Cardiac septum (tissue), 1 donor: Measurements from ENCODE around the gene XYLB. TPM values are rescaled to one million over a fixed set of nuclear protein-coding genes. Genes with fewer than 3 reads are reported as not detected.

Source experiments
- DNase-seq: peaks from one replicate; pipeline ENCODE4 v3.0.0-alpha.2; 2020; ENCODE audit warnings: low spot score
- intact Hi-C: fragments of 100-400 bp; cut with DNase I; formaldehyde crosslinking; loops from one replicate; pipeline ENCODE4 v1.14.0; 2022
- total RNA-seq: library from RNA; stranded (reverse); fragmentation: NEBNext Ultra II Directional; extraction: Animal tissue kit (Norgen Biotek cat#: 25700); gene quantifications from one replicate; pipeline ENCODE4 v1.2.1, GENCODE V29; 2021
- donor health status: DM: no; HTN: no; CAD: no.

The XYLB gene
- total RNA-seq, 1 donor from 2014 or later: 0.46 TPM

DNA sequence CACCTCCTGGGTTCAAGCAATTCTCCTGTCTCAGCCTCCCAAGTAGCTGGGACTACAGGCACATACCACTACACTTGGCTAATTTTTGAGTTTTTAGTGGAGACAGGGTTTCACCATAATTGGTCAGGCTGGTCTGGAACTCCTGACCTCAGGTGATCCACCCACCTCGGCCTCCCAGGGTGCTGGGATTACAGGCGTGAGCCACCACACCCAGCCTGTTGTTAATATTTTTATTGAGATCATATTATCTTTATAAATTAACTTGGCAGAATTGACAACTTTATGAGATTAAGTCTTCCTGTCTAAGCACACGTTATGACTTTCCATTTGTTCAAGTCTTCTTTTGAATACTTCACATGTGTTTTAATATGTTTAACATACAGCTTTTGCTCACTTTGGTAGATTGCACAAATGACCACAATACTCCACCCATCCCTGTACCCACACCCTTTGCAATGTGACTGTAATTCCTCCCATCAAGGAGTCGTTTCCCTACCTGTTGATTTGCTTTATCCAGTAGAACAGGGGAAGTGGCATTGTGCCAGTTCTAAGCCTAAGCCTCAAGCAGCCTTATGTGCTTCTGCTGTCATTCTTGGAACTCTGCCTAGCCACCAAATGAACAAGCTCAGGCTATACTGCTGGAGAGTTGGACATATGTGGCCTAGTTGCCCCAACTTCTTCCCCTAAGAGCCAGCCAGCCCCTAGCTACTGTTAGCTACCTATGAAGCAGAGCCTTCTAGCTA lies 8.2 kb downstream of the XYLB start:
- intact Hi-C loops: no loop called here
- DNase-seq: no peak

DNA sequence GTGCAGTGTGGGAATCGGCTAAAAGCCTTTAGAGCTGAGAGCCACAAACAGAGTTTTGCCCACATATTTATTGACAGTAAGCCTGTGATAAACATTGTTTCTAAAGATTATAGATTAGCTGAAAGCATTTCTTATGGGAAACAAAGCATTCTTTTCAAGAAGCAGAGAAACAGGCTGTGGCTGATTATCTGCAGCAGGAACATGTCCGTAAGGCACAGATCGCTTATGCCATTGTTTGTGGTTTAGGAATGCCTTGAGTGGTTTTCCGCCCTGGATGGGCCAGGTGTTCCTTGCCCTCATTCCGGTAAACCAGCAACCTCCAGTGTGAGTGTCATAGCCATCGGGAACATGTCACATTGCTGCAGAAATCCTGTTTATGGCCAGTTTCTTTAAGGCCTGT lies 12.5 kb downstream of the XYLB start:
- no peak for DNase-seq
- intact Hi-C loops: no loop called here

DNA sequence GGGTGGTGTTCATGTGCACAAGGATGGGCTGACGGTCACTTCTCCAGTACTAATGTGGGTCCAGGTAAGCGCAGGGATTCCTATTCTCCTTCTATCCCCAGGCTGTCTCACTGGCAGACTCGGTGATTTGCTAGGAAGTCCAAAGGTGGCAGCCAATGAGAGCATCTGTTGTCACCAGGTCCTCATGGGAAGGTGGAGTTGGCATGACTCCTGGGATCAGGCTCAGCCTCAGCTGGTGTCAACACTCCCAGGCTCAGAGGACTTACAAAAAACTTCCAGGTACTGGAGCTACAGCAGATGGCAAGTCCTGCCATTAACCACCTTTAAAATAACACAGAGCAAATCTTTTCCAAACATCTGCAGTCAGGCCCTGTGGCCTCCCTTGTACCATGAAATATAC lies 13.8 kb downstream of the XYLB start:
- DNase-seq: no peak
- intact Hi-C loops: no loop called here

DNA sequence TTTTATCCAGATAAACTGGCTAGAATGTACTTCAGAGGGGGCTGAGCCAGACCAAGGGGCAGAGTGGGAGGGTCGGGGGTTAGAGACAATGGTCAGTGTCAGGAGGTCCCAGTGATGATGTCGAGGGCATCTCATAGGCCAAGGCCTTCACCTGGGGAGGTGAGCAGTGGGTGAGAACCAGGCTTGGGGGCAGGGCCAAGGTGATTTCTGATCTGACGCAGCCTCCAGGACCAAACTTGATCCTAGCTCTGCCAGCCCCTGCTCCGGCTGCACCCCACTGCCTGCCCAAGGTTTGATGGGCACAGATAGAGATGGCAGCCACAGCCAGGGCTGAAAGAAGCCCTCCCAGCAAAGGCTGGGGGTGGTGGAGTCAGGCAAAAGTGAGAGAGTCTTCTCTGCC lies 14.9 kb downstream of the XYLB start:
- intact Hi-C loops: no loop called here
- no peak for DNase-seq

DNA sequence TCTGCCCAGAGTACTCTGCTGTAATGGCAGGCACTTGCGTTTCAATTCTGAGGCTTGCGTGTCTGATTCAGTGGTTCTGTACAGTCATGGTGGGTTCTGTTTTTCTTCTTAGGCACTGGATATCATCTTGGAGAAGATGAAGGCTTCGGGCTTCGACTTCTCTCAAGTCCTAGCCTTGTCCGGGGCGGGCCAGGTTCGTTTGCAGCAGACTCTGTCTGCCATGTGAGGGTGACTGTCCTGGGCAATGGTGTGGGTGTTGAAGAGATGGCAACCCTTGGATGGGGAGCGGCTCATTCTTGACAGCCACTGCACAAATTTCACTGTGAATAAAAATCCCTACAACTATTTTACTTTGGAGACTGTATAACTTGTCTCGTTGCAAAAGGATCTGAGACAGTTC lies 16.2 kb downstream of the XYLB start:
- DNase-seq: no peak
- intact Hi-C loops: no loop called here

DNA sequence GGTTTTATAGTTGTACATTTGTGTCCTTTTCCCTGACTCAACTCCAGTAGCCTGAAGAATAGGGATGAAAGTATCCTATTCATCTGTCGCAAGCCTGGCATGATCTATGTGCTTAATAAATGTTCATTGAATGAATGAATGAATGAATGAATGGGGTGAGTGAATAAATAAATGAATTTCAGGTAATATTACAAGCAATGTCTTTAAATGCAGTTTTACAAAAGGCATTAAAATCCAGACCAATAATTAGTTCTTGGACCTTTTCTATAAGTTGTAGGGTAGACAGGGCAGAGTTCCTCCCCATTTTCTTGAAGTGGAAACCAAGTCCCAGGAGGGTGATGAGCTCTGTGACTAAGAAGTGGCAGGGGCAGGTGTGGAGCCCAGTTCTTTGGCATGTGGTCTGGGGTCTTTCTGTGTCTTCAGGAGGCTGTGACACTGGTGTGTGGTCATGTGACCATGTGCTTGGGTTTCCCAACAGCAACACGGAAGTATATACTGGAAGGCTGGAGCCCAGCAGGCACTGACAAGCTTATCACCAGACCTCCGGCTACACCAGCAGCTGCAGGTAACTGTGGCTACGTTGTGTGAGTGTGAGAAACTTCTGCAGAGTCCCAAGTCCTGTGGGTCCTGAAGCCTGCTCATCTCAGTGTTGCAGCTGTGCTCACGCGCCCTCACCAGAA lies 18.3 kb downstream of the XYLB start:
- DNase-seq: no peak
- intact Hi-C loops: no loop called here

DNA sequence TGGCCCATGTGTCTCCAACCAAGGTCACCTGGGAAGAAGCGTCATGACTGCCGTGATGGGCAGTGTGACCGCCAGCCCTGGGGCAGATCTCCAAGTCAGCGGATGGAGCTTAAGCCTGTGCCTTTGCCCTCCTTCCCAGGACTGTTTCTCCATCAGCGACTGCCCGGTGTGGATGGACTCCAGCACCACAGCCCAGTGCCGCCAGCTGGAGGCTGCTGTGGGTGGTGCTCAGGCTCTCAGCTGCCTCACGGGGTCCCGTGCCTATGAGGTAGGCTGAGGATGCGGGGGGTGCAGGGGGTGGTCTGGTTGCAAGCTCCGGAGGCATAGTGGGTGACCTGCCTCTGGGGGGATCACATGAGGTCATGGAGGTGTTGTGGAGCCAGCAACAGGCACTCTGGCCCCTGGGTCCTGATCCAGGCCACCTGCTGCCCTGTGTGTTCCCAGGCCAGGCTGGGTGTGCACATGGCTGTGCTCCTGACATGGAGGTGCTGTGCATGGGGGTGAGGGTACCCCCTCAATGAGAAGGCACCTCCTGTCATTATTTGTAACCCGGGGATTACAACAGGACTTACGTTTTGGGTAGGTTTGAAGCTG lies 19.0 kb downstream of the XYLB start:
- DNase-seq: no peak
- intact Hi-C loops: no loop called here

DNA sequence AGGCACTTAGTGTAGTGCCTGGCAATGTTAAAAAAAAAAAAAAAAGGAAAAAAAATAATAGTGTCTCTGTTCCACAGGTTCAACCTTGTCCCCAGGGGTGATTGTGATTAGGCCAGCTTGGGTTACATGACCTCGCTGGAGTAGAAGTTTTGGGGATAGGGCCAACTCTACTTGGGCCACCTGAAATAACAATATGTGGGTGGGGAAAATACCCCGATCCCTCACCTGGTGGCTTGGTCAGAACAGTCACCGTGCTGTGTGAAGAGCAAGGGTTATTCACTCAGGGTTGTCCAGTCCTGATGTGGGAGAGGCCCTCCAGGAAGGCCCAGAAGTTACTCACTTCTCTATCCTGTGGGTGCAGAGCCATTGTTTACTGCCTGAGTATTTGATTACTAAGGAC lies 19.5 kb downstream of the XYLB start:
- no peak for DNase-seq
- intact Hi-C loops: no loop called here

DNA sequence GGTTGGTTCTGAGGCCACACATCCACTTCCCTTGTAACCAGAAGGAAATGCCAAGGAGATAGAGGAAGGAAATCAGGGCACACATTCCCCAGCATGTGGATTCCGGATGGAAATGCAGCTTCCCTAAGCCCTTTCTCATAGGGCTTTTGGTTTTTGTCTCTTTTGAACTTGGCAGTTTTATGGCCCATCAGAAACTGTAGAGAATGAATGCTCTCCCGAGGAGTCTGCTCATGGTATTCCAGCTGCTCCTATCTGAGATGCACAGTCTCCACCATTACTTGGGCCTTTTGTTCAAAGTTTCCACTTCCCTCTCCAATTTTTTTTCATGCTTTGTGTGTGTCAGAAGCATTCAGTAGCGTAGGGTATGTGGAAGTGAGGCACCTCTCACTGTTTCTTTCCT lies 21.2 kb downstream of the XYLB start:
- intact Hi-C loops: no loop called here
- no peak for DNase-seq

DNA sequence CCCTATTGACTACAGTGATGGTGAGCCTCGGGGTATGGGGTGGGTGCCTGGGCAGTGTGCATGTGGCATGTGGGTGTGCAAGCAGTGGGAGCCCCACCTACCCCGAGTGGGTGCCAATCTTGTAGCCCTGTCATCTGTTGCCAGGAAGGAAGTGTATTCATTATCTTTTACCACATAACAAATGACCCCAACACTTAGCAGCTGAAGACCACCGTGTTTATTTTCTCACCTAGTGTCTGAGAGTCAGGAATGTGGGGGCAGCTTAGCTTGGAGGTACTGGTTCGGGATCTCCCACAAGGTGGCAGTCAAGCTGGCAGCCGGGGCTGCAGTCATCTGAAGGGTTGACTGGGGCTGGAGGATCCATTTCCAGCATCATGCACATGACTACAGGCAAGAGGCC lies 21.7 kb downstream of the XYLB start:
- intact Hi-C loops: no loop called here
- DNase-seq: no peak

DNA sequence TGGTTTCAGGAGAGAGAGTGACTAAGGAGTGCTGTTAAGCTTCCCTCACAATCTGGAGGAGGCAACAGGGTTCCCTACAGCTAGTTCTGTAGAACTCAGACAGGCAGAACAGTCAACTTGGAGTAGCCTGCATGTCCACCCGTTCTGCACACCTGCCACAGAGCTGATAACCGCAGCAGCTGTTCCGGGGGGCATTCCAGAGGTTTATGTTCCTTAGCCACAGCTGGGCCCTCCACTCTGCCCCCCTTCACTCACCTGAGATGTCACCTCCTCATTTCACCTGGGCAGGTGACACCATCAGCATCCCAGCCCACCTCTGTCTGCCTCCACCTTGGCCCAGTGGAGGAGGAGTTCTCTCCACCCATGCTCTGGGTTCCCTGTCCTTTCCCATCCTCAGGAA lies 22.6 kb downstream of the XYLB start:
- no peak for DNase-seq
- intact Hi-C loops: no loop called here

DNA sequence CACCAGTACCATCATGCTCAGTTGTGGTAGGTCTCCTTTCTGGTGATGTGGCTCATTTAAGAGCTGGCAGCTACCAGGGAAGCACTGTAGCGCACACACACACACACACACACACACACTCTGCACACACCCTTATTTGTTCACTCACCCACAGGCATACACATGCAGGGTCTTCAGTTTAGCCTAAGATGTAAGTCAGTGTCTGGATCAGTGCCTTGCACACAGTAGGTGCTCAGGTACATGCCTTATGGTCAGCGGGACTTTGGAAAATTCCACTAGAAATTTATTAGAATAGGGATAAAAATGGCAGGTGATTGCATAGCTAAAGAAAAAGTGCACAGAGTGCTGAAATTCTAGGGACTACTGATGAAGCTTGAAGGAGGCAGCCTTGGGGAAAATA lies 23.6 kb downstream of the XYLB start:
- no peak for DNase-seq
- intact Hi-C loops: no loop called here

DNA sequence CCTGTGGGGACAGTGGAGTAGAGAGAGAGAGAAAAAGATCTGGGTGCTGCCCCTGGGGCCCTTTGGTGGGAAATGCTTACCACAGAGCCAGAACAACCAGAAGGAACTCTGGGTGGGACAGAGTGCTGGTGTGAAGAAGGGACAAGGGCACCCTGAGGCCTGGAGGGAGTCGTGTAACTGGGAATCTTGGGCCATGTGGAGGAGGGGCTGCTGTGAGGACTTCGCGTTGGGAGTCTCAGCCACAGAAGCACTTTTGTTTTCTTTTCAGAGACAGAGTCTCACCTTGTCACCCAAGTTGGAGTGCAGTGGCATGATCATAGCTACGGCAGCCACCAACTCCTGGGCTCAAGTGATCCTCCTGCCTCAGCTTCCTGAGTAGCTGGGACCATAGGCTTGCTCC lies 24.3 kb downstream of the XYLB start:
- intact Hi-C loops: no loop called here
- DNase-seq: no peak

DNA sequence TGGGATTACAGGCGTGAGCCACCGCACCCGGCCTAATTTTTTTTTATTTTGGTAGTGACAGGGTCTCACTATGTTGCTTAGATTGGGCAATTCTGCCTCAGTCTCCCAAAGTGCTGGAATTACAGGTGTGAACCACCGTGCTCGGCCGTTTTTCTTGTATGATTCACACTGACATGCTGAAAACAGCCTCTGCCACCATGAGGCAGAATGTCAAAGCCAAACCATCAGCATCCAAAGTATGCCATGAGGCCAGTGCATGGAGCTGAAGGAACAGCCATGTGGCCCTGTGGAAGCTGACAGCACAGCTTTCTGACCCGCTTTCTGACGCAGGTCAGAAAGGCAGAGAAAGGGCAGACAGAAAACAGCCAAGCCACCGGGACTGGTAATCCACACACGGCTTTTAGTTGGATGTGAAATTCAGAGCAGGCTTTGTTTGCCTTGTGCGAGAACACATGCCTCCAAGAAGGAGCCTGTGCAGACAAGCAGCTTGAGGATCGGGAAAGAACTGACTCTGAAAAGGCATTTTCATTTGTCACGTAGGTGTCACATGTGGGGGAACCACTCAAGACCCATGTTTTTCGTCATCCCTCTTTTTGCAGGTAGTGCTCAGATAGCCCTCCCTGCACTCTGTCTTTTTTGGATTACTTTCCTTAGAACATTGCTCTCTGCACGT lies 25.1 kb downstream of the XYLB start:
- DNase-seq: no peak
- intact Hi-C loops: no loop called here

DNA sequence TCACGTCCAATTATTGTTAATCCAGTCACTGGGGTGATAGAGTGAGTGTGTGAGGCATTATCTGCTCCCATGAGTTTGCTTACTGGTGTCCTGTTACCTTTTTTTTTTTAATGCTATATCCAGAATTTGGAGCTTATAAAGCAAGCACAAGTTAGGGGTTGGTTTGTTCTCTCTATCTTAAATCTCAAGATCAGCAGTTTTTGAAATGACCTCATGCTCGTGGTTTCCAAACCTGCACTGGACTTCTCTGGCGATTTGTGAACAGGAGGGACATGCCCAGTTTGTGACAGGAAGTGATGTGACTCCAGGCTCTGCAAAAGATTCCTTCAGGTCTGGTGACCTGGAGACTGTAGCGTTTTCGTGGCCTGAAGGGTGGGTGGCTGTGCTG lies 25.6 kb downstream of the XYLB start:
- intact Hi-C loops: no loop called here
- no peak for DNase-seq

DNA sequence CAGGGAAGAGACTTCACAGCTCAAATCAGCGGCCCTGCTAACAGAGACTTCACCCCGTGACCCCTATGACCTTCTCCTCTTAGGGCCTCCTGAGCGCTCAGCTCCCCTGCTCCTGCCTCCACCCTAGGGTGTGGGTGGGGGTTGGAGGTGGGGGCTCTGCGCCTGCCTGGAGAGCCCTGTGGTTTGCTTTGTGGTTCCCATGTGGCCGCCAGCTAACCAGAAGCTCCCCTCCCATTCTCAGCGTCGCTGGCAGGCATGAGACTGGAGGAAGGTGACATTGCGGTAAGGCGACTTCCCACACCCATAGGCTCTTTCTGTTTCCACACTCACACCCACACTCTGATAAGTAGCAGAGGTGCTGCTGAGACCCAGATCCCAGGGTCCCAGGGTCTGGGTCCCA lies 27.6 kb downstream of the XYLB start:
- no peak for DNase-seq
- intact Hi-C loops: no loop called here

DNA sequence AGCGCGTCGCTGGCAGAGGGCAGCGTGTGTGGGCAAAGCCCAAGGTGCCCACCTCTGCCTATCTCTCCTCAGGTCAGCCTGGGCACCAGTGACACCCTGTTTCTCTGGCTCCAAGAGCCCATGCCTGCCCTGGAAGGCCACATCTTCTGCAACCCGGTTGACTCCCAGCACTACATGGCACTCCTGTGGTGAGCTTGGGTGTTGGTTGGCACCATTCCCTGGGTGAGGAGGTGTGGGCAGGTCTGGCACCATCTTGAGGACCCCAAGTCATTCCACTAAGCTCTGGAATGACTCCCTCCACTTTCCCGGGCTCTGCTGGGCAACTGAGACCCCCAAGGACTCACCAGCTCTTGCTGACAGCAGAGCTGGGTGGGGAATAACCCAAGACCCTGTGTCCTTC lies 28.5 kb downstream of the XYLB start:
- intact Hi-C loops: no loop called here
- no peak for DNase-seq

DNA sequence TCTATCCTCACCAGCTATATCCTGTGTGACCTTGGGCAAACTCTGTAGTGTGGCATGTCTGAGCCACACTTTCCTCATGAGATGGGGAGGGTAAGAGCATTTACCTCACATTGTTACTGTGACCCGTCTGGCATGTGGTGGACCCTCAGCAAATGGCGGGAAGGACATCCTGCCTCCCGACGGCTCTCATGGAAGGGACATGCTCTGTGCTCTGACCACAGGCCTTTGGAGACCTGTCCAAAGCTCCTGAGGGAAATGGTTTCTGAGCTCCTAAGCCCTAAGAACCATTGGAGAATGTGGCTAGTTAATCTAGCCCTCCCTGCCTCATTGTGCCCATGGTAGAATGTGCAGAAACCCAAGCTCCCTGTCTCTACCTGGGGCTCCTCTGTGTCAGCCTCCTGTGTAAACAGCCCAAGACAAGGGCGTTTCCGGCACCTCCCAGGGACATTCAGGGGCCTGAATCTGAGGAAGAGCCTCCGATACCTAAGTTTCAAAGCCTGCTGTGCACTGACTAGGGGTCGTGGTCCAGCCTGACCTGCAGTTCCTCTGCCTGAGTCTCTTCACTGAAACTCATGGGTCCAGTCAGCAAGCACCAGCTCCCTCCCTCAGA lies 29.0 kb downstream of the XYLB start:
- intact Hi-C loops: no loop called here
- DNase-seq: no peak

DNA sequence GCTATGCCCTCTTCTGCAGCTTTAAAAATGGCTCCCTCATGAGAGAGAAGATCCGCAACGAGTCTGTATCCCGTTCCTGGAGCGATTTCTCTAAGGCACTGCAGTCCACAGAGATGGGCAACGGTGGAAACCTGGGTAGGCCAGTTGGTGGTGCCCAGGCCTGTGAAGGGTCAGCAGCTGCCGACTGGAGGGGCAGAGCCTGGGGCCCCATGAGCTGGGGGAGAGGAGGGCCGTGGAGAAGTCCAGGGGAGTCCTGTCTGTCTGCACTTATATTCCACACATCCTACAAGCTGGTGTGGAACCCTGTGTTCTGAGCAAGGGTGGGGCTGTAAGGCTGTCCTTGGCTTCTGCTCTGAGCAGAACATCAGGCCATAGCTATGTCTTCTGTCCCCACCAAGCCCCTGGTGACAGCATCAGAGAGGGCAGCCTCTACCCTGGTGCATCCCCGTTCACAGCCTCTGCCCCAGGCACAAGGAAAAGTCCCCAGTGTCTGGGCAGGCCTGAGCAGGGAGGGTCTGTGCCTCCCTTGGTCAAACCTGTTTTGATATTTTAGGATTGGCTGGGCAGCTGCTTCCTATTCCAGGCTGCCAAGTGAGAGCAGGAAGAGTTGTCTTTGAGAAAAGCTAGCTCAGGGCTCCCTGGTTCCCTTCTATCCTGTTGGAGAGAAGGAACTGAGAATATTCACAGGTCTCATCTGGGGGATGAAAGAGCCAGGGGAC lies 29.7 kb downstream of the XYLB start:
- intact Hi-C loops: no loop called here
- no peak for DNase-seq
